ENCODE data around the gene RPL36AL. TPM values are rescaled to one million over a fixed set of nuclear protein-coding genes. Genes with fewer than 3 reads are reported as not detected.
"Not testable (repeated sequence)": the region's sequence is repeated elsewhere in the genome, so short reads cannot be mapped to it uniquely, and the experiment has no call there.

Gene RPL36AL
- total and polyA plus RNA-seq, 2 donors (not counting 1 experiment from before 2014, with no cell fraction given) = 169 to 171 TPM

DNA sequence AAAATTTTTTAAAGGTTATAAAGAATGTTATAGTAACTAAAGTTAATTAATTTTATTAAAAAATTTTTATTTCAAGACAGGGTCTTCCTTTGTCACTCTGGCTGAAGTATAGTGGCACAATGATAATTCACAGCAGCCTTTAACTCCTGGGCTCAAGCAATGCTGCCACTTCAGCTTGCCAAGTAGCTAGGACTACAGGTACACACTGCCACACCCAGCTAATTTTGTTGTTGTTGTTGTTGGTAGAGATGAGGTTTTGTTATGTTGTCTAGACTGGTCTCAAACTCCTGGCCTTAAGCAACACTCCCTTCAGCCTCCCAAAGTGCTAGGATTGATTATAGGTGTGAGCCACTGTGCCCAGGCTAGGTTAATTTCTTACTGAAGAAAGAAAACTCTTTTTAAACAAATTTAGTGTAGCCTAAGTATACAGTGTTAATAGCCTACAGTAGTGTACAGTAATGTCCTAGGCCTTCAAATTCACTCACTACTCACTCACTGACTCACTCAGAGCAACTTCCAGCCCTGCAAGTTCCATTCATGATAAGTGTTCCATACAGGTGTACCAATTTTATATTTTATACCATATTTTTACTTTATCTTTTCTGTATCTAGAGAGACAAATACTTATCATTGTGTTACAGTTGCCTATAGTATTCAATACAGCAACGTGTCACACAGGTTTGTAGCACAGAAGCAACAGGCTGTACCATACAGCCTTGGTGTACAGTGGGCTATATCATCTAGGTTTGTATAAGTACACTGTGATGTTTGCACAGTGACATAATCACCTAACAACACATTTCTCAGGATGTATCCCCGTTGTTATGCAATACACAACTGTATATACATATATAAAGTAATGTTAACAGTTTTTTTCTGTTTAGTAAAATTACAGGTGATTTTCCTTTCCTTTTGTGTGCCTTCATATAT lies 39.4 kb upstream of the RPL36AL start:
- Mint-ChIP-seq H3K4me1 (no peaks in the 10 kb centered on the region), H3K4me3 (no peak overlapping the region), H3K27me3 (no peaks in the 10 kb centered on the region), H3K9me3 (ENCODE audit: insufficient read depth) (no peaks in the 10 kb centered on the region), H3K27ac (no peak overlapping the region)
- WGBS (ENCODE audit: insufficient coverage) = no CpG with 5 or more reads among the region's 2 CpGs
- H3K79me2 ChIP-seq (ENCODE audit: control insufficient read depth, insufficient read depth, low read length) = no peaks in the 10 kb centered on the region
- ATAC-seq (ENCODE audit: low read depth) (no peak), DNase-seq (no peak)
- CTCF ChIA-PET = interaction anchor here (0.6 kb wide), 1 partner anchor 8 kb away, joined by 3 read pairs; no protein-coding TSS in a partner anchor
- no peaks in the 10 kb centered on the region for H3K9me3 ChIP-seq (ENCODE audit: control extremely low read depth in 1 of 3, control insufficient read depth in 2 of 3, insufficient read depth in 1 of 3, low read length in 2 of 3)
- H2AFZ ChIP-seq (ENCODE audit: insufficient read depth, low read depth, low read length, poor library complexity, severe bottlenecking) = no peak overlapping the region
- no peak overlapping the region for H3K27ac ChIP-seq (ENCODE audit: low read length in 2 of 2)
- POLR2A ChIA-PET = no interaction called here
- no peak overlapping the region for H3K4me2 ChIP-seq (replicated peaks; ENCODE audit: low read depth, low read length, poor library complexity, severe bottlenecking)
- H3K27me3 ChIP-seq (replicated peaks in 1 of 4; ENCODE audit: control extremely low read depth in 1 of 4, control insufficient read depth in 3 of 4, insufficient read depth in 4 of 4, low read length in 3 of 4) = no peaks in the 10 kb centered on the region
- intact Hi-C loops (cut with micrococcal nuclease) = no loop called here
- no peaks in the 10 kb centered on the region for H3K4me1 ChIP-seq (ENCODE audit: control insufficient read depth in 2 of 2, insufficient read depth in 2 of 2, low read length in 2 of 2)
- no peak overlapping the region for H3K4me3 ChIP-seq (ENCODE audit: control extremely low read depth in 1 of 5, extremely low read depth in 1 of 5, insufficient read depth in 1 of 5, low read depth in 2 of 5, low read length in 4 of 5)
- TF ChIP-seq, protein P1, sequence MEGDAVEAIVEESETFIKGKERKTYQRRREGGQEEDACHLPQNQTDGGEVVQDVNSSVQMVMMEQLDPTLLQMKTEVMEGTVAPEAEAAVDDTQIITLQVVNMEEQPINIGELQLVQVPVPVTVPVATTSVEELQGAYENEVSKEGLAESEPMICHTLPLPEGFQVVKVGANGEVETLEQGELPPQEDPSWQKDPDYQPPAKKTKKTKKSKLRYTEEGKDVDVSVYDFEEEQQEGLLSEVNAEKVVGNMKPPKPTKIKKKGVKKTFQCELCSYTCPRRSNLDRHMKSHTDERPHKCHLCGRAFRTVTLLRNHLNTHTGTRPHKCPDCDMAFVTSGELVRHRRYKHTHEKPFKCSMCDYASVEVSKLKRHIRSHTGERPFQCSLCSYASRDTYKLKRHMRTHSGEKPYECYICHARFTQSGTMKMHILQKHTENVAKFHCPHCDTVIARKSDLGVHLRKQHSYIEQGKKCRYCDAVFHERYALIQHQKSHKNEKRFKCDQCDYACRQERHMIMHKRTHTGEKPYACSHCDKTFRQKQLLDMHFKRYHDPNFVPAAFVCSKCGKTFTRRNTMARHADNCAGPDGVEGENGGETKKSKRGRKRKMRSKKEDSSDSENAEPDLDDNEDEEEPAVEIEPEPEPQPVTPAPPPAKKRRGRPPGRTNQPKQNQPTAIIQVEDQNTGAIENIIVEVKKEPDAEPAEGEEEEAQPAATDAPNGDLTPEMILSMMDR (IDR thresholded peaks at IDR 0.05) = no peak
- no peak for TF ChIP-seq EZH2 (IDR thresholded peaks at IDR 0.05; ENCODE audit: borderline replicate concordance, insufficient read depth, low read depth, low read length, poor library complexity, severe bottlenecking)
- H3K9ac ChIP-seq (ENCODE audit: low read length) = no peak overlapping the region
- H4K20me1 ChIP-seq (ENCODE audit: control insufficient read depth, insufficient read depth, low read length, poor library complexity, severe bottlenecking) = no peaks in the 10 kb centered on the region
- H3K36me3 ChIP-seq (replicated peaks in 1 of 2; ENCODE audit: control extremely low read depth in 1 of 2, control insufficient read depth in 1 of 2, extremely low read depth in 1 of 2, insufficient read depth in 2 of 2, low read length in 1 of 2) = no peaks in the 10 kb centered on the region

DNA sequence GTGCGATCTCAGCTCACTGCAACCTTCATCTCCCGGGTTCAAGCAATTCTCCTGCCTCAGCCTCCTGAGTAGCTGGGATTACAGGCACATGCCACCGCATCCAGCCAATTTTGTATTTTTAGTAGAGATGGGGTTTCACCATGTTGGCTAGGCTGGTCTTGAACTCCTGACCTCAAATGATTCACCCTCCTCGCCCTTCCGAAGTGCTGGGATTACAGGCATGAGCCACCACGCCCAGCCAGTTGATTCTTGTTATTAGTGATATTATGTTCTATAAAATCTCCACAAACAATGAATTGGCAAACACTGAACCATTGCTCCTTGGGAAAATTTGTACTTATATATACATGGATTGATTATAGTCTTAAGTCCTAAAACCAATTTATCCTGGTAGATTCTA lies 37.1 kb upstream of the RPL36AL start:
- H3K79me2 ChIP-seq (ENCODE audit: control insufficient read depth, insufficient read depth, low read length) = not testable (repeated sequence)

More for the DNA sequence above, 37.1 kb upstream of the RPL36AL start:
- H3K4me1 Mint-ChIP-seq; H3K36me3 ChIP-seq (replicated peaks in 1 of 2; ENCODE audit: control extremely low read depth in 1 of 2, control insufficient read depth in 1 of 2, extremely low read depth in 1 of 2, insufficient read depth in 2 of 2, low read length in 1 of 2); DNase-seq; intact Hi-C loops (cut with micrococcal nuclease); H3K27ac Mint-ChIP-seq; H4K20me1 ChIP-seq (ENCODE audit: control insufficient read depth, insufficient read depth, low read length, poor library complexity, severe bottlenecking); H3K4me1 ChIP-seq (ENCODE audit: control insufficient read depth in 2 of 2, insufficient read depth in 2 of 2, low read length in 2 of 2); H3K27ac ChIP-seq (ENCODE audit: low read length in 2 of 2); H3K9me3 ChIP-seq (ENCODE audit: control extremely low read depth in 1 of 3, control insufficient read depth in 2 of 3, insufficient read depth in 1 of 3, low read length in 2 of 3); ATAC-seq (ENCODE audit: low read depth); H2AFZ ChIP-seq (ENCODE audit: insufficient read depth, low read depth, low read length, poor library complexity, severe bottlenecking); H3K9ac ChIP-seq (ENCODE audit: low read length); H3K4me2 ChIP-seq (replicated peaks; ENCODE audit: low read depth, low read length, poor library complexity, severe bottlenecking); H3K27me3 Mint-ChIP-seq; H3K4me3 Mint-ChIP-seq; H3K27me3 ChIP-seq (replicated peaks in 1 of 4; ENCODE audit: control extremely low read depth in 1 of 4, control insufficient read depth in 3 of 4, insufficient read depth in 4 of 4, low read length in 3 of 4); H3K9me3 Mint-ChIP-seq (ENCODE audit: insufficient read depth); H3K4me3 ChIP-seq (ENCODE audit: control extremely low read depth in 1 of 5, extremely low read depth in 1 of 5, insufficient read depth in 1 of 5, low read depth in 2 of 5, low read length in 4 of 5); POLR2A ChIA-PET: not testable (repeated sequence)
- WGBS (ENCODE audit: insufficient coverage) = 100% methylated on average over 2 of the region's 6 CpGs
- CTCF ChIA-PET = interaction anchor here (0.7 kb wide), 1 partner anchor 603 kb away, joined by 3 read pairs; no protein-coding TSS in a partner anchor
